Measurements from ENCODE around the gene SVIL.

The SVIL gene

GRCh38 chr10:29613196-29613595, 21.6 kb downstream of the SVIL start:
- DNase-seq = no peak
- no peaks in the 10 kb centered on the region for H3K4me1 ChIP-seq (ENCODE audit: low read length)
- TF ChIP-seq EZH2phosphoT487 (IDR thresholded peaks at IDR 0.05; ENCODE audit: low read length) (no peak), CTCF (IDR thresholded peaks at IDR 0.05; ENCODE audit: low read length) (no peak), EZH2 (optimal IDR thresholded peaks at IDR 0.05; ENCODE audit: low read depth, low read length) (no peak)
- no peaks in the 10 kb centered on the region for H4K20me1 ChIP-seq (ENCODE audit: insufficient read depth, low read length)
- H3K9me2 ChIP-seq (replicated peaks; ENCODE audit: insufficient read depth, low read length) = no peaks in the 10 kb centered on the region
- no peak overlapping the region for H3K27ac ChIP-seq (ENCODE audit: low read length)
- H3K27me3 ChIP-seq (replicated peaks; ENCODE audit: insufficient read depth, low read length) = no peaks in the 10 kb centered on the region
- H3K9me3 ChIP-seq (replicated peaks; ENCODE audit: insufficient read depth, low read length) = no peaks in the 10 kb centered on the region
- H3K4me3 ChIP-seq (ENCODE audit: low read length) = no peak overlapping the region
- H3K9ac ChIP-seq (ENCODE audit: low read length) = no peak overlapping the region
- no peaks in the 10 kb centered on the region for H3K36me3 ChIP-seq (replicated peaks; ENCODE audit: insufficient read depth, low read length)
- H3K4me2 ChIP-seq (ENCODE audit: low read depth, low read length) = no peak overlapping the region
- H3K79me2 ChIP-seq (ENCODE audit: low read length) = no peaks in the 10 kb centered on the region
- H3F3A ChIP-seq (ENCODE audit: insufficient read depth, low read length) = no peaks in the 10 kb centered on the region
- H2AFZ ChIP-seq (ENCODE audit: low read length) = no peak overlapping the region

- no peaks in the 10 kb centered on the region for H3K79me2 ChIP-seq (ENCODE audit: low read length)
- H3K36me3 ChIP-seq (replicated peaks; ENCODE audit: insufficient read depth, low read length) = no peaks in the 10 kb centered on the region
- no peaks in the 10 kb centered on the region for H4K20me1 ChIP-seq (ENCODE audit: insufficient read depth, low read length)
- no peak for DNase-seq
- no peak for TF ChIP-seq CTCF (IDR thresholded peaks at IDR 0.05; ENCODE audit: low read length)
- TF ChIP-seq EZH2 (optimal IDR thresholded peaks at IDR 0.05; ENCODE audit: low read depth, low read length) = no peak
- no peak for TF ChIP-seq EZH2phosphoT487 (IDR thresholded peaks at IDR 0.05; ENCODE audit: low read length)
- H3K4me1 ChIP-seq (ENCODE audit: low read length) = no peaks in the 10 kb centered on the region
- H3K27ac ChIP-seq (ENCODE audit: low read length) = no peak overlapping the region
- no peak overlapping the region for H3K9ac ChIP-seq (ENCODE audit: low read length)
- H3K9me2 ChIP-seq (replicated peaks; ENCODE audit: insufficient read depth, low read length) = no peaks in the 10 kb centered on the region
- H3K27me3 ChIP-seq (replicated peaks; ENCODE audit: insufficient read depth, low read length) = no peaks in the 10 kb centered on the region
- no peaks in the 10 kb centered on the region for H3F3A ChIP-seq (ENCODE audit: insufficient read depth, low read length)
- no peak overlapping the region for H3K4me2 ChIP-seq (ENCODE audit: low read depth, low read length)
- no peaks in the 10 kb centered on the region for H3K9me3 ChIP-seq (replicated peaks; ENCODE audit: insufficient read depth, low read length)
- H3K4me3 ChIP-seq (ENCODE audit: low read length) = no peak overlapping the region
- no peak overlapping the region for H2AFZ ChIP-seq (ENCODE audit: low read length)
Measured at GRCh38 chr10:29612657-29613056, 22.1 kb downstream of the SVIL start.

- H3K27me3 ChIP-seq (replicated peaks; ENCODE audit: insufficient read depth, low read length) = no peaks in the 10 kb centered on the region
- no peak overlapping the region for H3K27ac ChIP-seq (ENCODE audit: low read length)
- H3K36me3 ChIP-seq (replicated peaks; ENCODE audit: insufficient read depth, low read length) = no peaks in the 10 kb centered on the region
- no peaks in the 10 kb centered on the region for H3K9me2 ChIP-seq (replicated peaks; ENCODE audit: insufficient read depth, low read length)
- no peaks in the 10 kb centered on the region for H4K20me1 ChIP-seq (ENCODE audit: insufficient read depth, low read length)
- H3K4me2 ChIP-seq (ENCODE audit: low read depth, low read length) = no peak overlapping the region
- TF ChIP-seq EZH2 (optimal IDR thresholded peaks at IDR 0.05; ENCODE audit: low read depth, low read length) (no peak), CTCF (IDR thresholded peaks at IDR 0.05; ENCODE audit: low read length) (no peak), EZH2phosphoT487 (IDR thresholded peaks at IDR 0.05; ENCODE audit: low read length) (no peak)
- no peak for DNase-seq
- no peak overlapping the region for H3K9ac ChIP-seq (ENCODE audit: low read length)
- H3F3A ChIP-seq (ENCODE audit: insufficient read depth, low read length) = no peaks in the 10 kb centered on the region
- no peaks in the 10 kb centered on the region for H3K79me2 ChIP-seq (ENCODE audit: low read length)
- H3K9me3 ChIP-seq (replicated peaks; ENCODE audit: insufficient read depth, low read length) = no peaks in the 10 kb centered on the region
- H3K4me3 ChIP-seq (ENCODE audit: low read length) = no peak overlapping the region
- no peak overlapping the region for H2AFZ ChIP-seq (ENCODE audit: low read length)
- no peaks in the 10 kb centered on the region for H3K4me1 ChIP-seq (ENCODE audit: low read length)
Measured at GRCh38 chr10:29611781-29612381, 22.9 kb downstream of the SVIL start.

Data from MM.1S (cell line).